ENCODE data around the gene SDC1. TPM values are rescaled to one million over a fixed set of nuclear protein-coding genes. Genes with fewer than 3 reads are reported as not detected.
A peak's percentile ranks its signal among the peaks of the same experiment; 100 is the strongest.

Gene SDC1
- total RNA-seq, 4 donors from 2014 or later = 103 to 192 (median 127) TPM

DNA sequence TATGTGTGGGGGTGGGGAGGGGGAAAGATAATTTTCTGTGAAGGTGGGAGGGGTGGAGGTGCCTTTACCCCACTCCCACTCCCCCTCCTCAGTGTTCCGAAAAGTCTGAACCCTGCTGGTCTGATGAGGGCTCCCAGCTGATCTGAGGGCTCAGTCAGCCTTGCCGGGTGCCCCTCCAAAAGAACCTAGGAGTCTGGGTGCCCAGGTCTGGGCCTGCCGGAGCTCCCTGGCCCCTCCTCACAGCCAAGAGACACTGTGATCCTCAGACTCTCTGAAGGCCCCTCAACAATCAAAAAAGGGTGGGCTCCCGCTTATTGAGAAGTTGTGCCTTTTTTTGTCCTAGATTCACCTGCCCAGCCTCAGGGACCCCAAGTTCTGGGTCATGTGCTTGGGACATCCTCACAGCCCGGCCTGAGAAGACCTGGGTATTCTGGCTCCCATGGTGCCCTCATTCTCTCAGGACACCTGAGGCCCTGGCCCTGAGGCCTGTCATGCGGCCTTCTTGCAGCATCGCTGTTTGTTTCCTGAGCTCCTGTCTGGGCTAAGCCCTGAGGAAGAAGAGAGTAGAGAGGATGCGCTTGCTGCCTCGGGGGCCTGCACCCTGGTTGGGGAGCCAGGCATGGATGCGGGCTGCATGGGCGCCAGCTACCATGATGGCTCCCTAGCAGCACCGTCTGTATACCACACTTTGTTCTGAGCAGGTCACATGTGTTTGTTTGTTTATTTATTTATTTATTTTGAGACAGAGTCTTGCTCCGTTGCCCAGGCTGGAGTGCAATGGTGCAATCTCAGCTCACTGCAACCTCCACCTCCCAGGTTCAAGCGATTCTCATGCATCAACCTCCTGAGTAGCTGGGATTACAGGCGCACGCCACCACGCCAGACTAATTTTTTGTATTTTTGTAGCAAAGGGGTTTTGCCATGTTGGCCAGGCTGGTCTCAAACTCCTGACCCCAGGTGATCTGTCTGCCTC is 44.0 kb downstream of the SDC1 start:
- DNase-seq = peak; percentile 9
- Histone ChIP-seq H3K36me3 (no peaks in the 10 kb centered on the region), H3K4me3 (no peak overlapping the region), H3K27me3 (no peaks in the 10 kb centered on the region), H3K9me3 (no peaks in the 10 kb centered on the region), H3K27ac (peak overlapping the region; percentile 86 to 89 (median 88)), H3K4me1 (peaks cover 6 to 39% (median 31%) of the 10 kb centered on the region in 4 donors)
- no peak for TF ChIP-seq POLR2AphosphoS5 (IDR thresholded peaks at IDR 0.05)
- no peak for TF ChIP-seq POLR2A (IDR thresholded peaks at IDR 0.05)
- TF ChIP-seq EP300 (IDR thresholded peaks at IDR 0.05; ENCODE audit: low read depth) = no peak
- no peak for TF ChIP-seq CTCF (IDR thresholded peaks at IDR 0.05)
- 93 to 96% methylated on average over 5 to 17 of the region's 17 CpGs for WGBS, 2 donors (ENCODE audit: low coverage in 1 of 2)
- in situ Hi-C loops (cut with MboI; ENCODE audit: low pct_ligation_motif_present in 1 of 4, low pct_unique_long_range_greater_than_20kb in 1 of 4, low sequenced_read_pairs in 3 of 4) = no loop called here
- intact Hi-C loops (cut with DNase I; ENCODE audit: low total_unique reads) = no loop called here

GRCh38 chr2:20179755-20180594 is 45.0 kb downstream of the SDC1 start:
- 59 to 100% methylated on average over 2 to 25 of the region's 25 CpGs for WGBS, 2 donors (ENCODE audit: low coverage in 1 of 2)
- Histone ChIP-seq H3K27me3 (no peaks in the 10 kb centered on the region), H3K36me3 (no peaks in the 10 kb centered on the region), H3K27ac (peak overlapping the region; percentile 86 to 89 (median 88)), H3K4me3 (no peak overlapping the region), H3K9me3 (no peaks in the 10 kb centered on the region), H3K4me1 (peaks cover 6 to 30% (median 25%) of the 10 kb centered on the region in 4 donors)
- DNase-seq = peak; percentile 91
- in situ Hi-C loops (cut with MboI; ENCODE audit: low pct_ligation_motif_present in 1 of 4, low pct_unique_long_range_greater_than_20kb in 1 of 4, low sequenced_read_pairs in 3 of 4) (no loop called here), intact Hi-C loops (cut with DNase I; ENCODE audit: low total_unique reads) (no loop called here)
- TF ChIP-seq EP300 (IDR thresholded peaks at IDR 0.05; ENCODE audit: low read depth) = no peak
- TF ChIP-seq POLR2A (IDR thresholded peaks at IDR 0.05) = peak; percentile 72
- peak in 2 of 3 donors; percentile 56 to 58 for TF ChIP-seq POLR2AphosphoS5 (IDR thresholded peaks at IDR 0.05)
- peak in 1 of 5 experiments; percentile 31 for TF ChIP-seq CTCF (IDR thresholded peaks at IDR 0.05)

- in situ Hi-C loops (cut with MboI; ENCODE audit: low pct_ligation_motif_present in 1 of 4, low pct_unique_long_range_greater_than_20kb in 1 of 4, low sequenced_read_pairs in 3 of 4) (no loop called here), intact Hi-C loops (cut with DNase I; ENCODE audit: low total_unique reads) (no loop called here)
- H3K36me3 ChIP-seq = no peaks in the 10 kb centered on the region
- no peaks in the 10 kb centered on the region for H3K27me3 ChIP-seq
- no peak overlapping the region for H3K4me3 ChIP-seq
- no peaks in the 10 kb centered on the region for H3K9me3 ChIP-seq
- DNase-seq = no peak
- H3K27ac ChIP-seq = peak overlapping the region; percentile 86 to 89 (median 88)
- 61% methylated on average over 3 of the region's 3 CpGs; no CpG with 5 or more reads in 1 of the 2 donors for WGBS, 2 donors (ENCODE audit: low coverage in 1 of 2)
- TF ChIP-seq POLR2AphosphoS5 (IDR thresholded peaks at IDR 0.05) (no peak), CTCF (IDR thresholded peaks at IDR 0.05) (no peak), POLR2A (IDR thresholded peaks at IDR 0.05) (no peak), EP300 (IDR thresholded peaks at IDR 0.05; ENCODE audit: low read depth) (no peak)
- peaks cover 6 to 30% (median 25%) of the 10 kb centered on the region in 4 donors for H3K4me1 ChIP-seq
These were observed 45.5 kb downstream of the SDC1 start for GRCh38 chr2:20179466-20179754.
